ENCODE measurements around the gene SETDB2. TPM values are rescaled to one million over a fixed set of nuclear protein-coding genes. Genes with fewer than 3 reads are reported as not detected.

SETDB2 gene
- total RNA-seq (2021; ENCODE audit: unreplicated experiment) (5.2 TPM), Bru-seq, nascent RNA (percentile 55 among the genes with signal in this experiment), BruChase-seq, experiment 1, labeled RNA remaining after a 6-hour chase (percentile 54 among the genes with signal in this experiment), BruChase-seq, experiment 2, labeled RNA remaining after a 2-hour chase (percentile 57 among the genes with signal in this experiment)
- polyA plus RNA-seq (2012): 1.6 and 1.8 TPM in 2 replicates
- long read RNA-seq, full-length matches to known transcripts: 5 of 17 reads
- long read RNA-seq, partial matches to known transcripts: 0 of 17 reads
- long read RNA-seq, other reads (novel, unspliced or antisense): 12 of 17 reads

- Histone ChIP-seq H3K9me3 (ENCODE audit: control insufficient read depth in 1 of 2, insufficient read depth in 1 of 2, low read depth in 1 of 2, low read length in 2 of 2) (no peaks in the 10 kb centered on the region), H3K4me1 (ENCODE audit: control insufficient read depth in 1 of 2, insufficient read depth in 2 of 2, low read length in 2 of 2) (peaks cover 16 to 21% of the 10 kb centered on the region in 2 experiments), H3K27me3 (ENCODE audit: insufficient read depth, low read length) (no peaks in the 10 kb centered on the region), H4K20me1 (ENCODE audit: insufficient read depth) (no peaks in the 10 kb centered on the region), H3K27ac (ENCODE audit: low read depth, low read length) (peak within 1 kb of the TSS; percentile 92), H3K9ac (ENCODE audit: low read length) (peak within 1 kb of the TSS; percentile 71), H3K9me2 (ENCODE audit: insufficient read depth) (no peaks in the 10 kb centered on the region), H3K4me3 (replicated peaks in 1 of 2; ENCODE audit: low read depth in 1 of 2, low read length in 2 of 2) (peak within 1 kb of the TSS; percentile 72 to 76), H2AFZ (ENCODE audit: low read depth, low read length, poor library complexity, severe bottlenecking) (peak within 1 kb of the TSS; percentile 69), H3K4me2 (ENCODE audit: low read length) (peak within 1 kb of the TSS; percentile 86), H3K36me3 (ENCODE audit: control insufficient read depth in 1 of 2, insufficient read depth in 2 of 2, low read length in 2 of 2) (no peaks in the 10 kb centered on the region), H3K79me2 (ENCODE audit: insufficient read depth, low read length) (peaks cover 20% of the 10 kb centered on the region)
- BruUV-seq (replicated peaks): no TSS peak
- ATAC-seq (peak; percentile 96), DNase-seq (ENCODE audit: low read depth, low spot score) (peak; percentile 97)
- CTCF ChIA-PET: interaction anchor here (0.6 to 1.6 kb wide), 4 partner anchors 11 to 345 kb away, joined by 3 to 5 read pairs (median 4); no protein-coding TSS in a partner anchor
- POLR2A ChIA-PET: interaction anchor here (0.9 to 2.2 kb wide), 7 partner anchors 9 to 468 kb away, joined by 3 to 7 read pairs (median 4); partner anchors contain the start of gene FNDC3A
- intact Hi-C loops (cut with micrococcal nuclease): loop anchor here (10.0 kb wide), 1 partner anchor 161 kb away; no protein-coding TSS in a partner anchor
- RAD21 ChIA-PET (ENCODE audit: low non-redundant PET in 1 of 2, low total read pairs in 2 of 2, uncharacterized antibody in 2 of 2, unreplicated experiment in 2 of 2): no interaction called here
- TF ChIP-seq EZH2 (IDR thresholded peaks at IDR 0.05) (no peak), RAD21 (IDR thresholded peaks at IDR 0.05; ENCODE audit: low read depth) (no peak), REST (IDR thresholded peaks at IDR 0.05; ENCODE audit: low read depth) (no peak), SP1 (IDR thresholded peaks at IDR 0.05; ENCODE audit: low read depth) (peak; percentile 80), TCF7L2 (IDR thresholded peaks at IDR 0.05; ENCODE audit: borderline replicate concordance, extremely low read depth, insufficient read depth, insufficient read length) (peak; percentile 34), EGR1 (IDR thresholded peaks at IDR 0.05; ENCODE audit: low read depth) (peak; percentile 48; the same call in 1 of the 2 replicates), SRF (IDR thresholded peaks at IDR 0.05; ENCODE audit: low read depth) (no peak), ZBTB33 (IDR thresholded peaks at IDR 0.05; ENCODE audit: extremely low read depth, insufficient replicate concordance, low read length) (peak; percentile 96), POLR2A (IDR thresholded peaks at IDR 0.05; ENCODE audit: borderline replicate concordance, extremely low read depth, insufficient read depth, insufficient read length) (no peak), YY1 (IDR thresholded peaks at IDR 0.05; ENCODE audit: extremely low read depth, insufficient replicate concordance, low read depth, low read length) (peak; percentile 98), ZNF274 (IDR thresholded peaks at IDR 0.05; ENCODE audit: low read depth, low read length) (no peak), CEBPB (IDR thresholded peaks at IDR 0.05; ENCODE audit: low read depth) (no peak), SIN3A (IDR thresholded peaks at IDR 0.05; ENCODE audit: low read depth) (peak; percentile 26; the same call in 1 of the 2 replicates), POLR2AphosphoS5 (IDR thresholded peaks at IDR 0.05; ENCODE audit: low read depth, low read length) (peak; percentile 68)
- TF ChIP-seq, protein P1, sequence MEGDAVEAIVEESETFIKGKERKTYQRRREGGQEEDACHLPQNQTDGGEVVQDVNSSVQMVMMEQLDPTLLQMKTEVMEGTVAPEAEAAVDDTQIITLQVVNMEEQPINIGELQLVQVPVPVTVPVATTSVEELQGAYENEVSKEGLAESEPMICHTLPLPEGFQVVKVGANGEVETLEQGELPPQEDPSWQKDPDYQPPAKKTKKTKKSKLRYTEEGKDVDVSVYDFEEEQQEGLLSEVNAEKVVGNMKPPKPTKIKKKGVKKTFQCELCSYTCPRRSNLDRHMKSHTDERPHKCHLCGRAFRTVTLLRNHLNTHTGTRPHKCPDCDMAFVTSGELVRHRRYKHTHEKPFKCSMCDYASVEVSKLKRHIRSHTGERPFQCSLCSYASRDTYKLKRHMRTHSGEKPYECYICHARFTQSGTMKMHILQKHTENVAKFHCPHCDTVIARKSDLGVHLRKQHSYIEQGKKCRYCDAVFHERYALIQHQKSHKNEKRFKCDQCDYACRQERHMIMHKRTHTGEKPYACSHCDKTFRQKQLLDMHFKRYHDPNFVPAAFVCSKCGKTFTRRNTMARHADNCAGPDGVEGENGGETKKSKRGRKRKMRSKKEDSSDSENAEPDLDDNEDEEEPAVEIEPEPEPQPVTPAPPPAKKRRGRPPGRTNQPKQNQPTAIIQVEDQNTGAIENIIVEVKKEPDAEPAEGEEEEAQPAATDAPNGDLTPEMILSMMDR (IDR thresholded peaks at IDR 0.05 in 2 of 3, conservative IDR thresholded peaks at IDR 0.05 in 1 of 3; ENCODE audit: borderline replicate concordance in 1 of 3, insufficient read depth in 1 of 3, low read depth in 2 of 3, low read length in 2 of 3): peak in 2 of 3 experiments; percentile 29 to 32; a peak in 2 of 6 replicates
- TF ChIP-seq, protein P2, sequence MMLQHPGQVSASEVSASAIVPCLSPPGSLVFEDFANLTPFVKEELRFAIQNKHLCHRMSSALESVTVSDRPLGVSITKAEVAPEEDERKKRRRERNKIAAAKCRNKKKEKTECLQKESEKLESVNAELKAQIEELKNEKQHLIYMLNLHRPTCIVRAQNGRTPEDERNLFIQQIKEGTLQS (IDR thresholded peaks at IDR 0.05): no peak
These were observed at the start of gene SETDB2, which contains the start of gene CAB39L for GRCh38 chr13:49443704-49444523. Gene SETDB2 (plus strand): TSS chr13:49444274. CDS start chr13:49451894, 7,620 bp downstream. Gene CAB39L (minus strand): TSS chr13:49444064. CDS start chr13:49382910, 61,154 bp downstream.
